ENCODE measurements around the gene CHI3L1.
A peak's percentile ranks its signal among the peaks of the same experiment; 100 is the strongest.

The CHI3L1 gene

GRCh38 chr1:203179667-203180005 lies 6.9 kb downstream of the CHI3L1 start:
- DNase-seq = no peak

DNA sequence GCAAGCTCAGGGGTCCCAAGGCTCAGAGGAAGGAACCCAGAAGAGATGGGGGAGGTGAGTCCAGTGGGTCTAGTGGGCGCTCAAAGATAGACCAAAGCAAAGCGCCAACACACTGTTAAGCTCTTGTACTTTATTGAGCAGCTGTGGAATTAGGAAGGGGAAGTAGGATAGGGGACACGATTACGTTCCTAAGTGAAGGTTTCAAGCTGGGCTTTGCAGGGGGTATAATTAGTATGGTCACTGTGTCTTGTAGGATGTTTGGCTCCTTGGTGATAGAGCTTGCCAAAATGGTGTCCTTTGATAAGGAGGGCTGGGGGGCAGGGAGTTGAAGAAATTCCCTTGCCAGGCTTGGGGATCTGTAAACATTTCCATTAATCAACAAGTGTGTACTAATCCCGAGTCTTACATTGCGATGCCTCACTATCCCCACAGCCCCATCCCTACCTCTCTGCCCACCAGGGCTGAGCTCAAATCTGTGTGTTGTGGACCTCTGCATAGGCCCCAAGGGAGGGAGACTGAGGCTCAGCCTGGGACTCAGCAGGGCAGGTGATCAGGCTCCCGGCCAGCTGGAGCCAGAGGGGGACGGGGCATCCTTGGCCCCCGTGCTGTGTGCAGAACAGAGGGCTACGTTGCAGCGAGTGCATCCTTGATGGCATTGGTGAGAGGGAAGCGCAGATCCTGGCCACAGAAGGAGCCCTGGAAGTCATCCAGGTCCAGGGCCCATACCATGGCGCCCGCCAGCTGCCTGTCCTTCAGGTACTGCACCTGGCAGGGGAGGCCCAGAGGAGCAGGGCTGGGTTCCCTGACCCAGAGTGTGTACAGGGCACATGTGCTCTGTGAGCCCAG lies 7.5 kb downstream of the CHI3L1 start:
- peak in 1 of 2 experiments; percentile 6 for DNase-seq

- DNase-seq = no peak
Measured at GRCh38 chr1:203178083-203178482, 8.4 kb downstream of the CHI3L1 start.

GRCh38 chr1:203177470-203178039 lies 8.9 kb downstream of the CHI3L1 start:
- DNase-seq = no peak

DNA sequence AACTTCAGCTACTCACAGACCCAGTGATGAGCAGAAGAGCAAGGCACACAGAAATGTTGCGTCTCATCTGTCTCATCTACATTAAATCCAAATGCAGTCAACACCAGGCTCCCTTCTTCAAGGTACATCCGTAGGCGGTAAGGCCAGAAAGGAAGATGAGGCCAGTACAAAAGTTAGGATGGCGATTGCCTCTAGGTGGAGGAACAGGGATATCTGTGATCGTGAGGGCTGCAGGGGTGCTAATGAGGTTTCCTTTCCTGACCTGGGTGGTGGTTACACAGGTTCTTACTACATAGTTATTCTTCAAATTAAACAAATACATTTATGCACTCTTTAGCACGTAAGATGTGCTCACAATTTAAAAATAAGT lies 9.5 kb downstream of the CHI3L1 start:
- no peak for DNase-seq

DNA sequence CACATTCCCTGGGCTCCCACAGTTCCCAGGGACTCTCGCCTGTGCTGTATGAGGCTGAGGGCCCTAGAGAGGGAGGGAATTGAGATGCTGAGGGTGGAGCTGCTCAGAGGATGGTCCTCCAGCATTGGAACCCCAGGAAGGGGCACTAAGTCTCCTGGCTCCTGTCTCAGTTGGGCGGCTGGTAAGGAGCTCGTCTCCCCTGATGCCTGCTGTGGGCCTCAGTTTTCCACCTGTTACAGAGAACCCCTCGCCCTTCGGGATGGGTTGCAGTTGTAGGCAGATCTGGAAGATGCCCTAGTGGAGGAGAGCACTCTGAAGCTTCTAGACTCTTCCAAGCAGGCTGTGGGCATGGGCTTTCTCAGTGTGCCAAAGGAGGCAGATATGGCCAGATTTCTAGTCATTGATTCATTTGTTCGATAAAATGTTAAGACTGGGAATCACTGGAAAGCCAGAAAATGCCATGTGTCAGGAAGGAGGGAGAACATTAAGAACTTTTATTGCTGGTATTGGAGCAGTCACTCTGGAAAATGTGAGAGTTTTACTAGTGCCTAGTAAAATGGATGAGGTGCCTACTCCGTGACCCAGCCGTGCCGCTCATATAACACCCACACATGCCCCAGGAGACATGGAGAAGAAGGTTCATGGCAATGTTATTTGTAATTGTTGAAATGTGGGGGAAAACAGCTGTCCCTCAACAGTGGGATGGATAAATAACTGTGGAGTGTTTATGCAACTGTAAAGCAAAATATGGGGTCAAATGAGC lies 10.1 kb downstream of the CHI3L1 start:
- DNase-seq = no peak

- peak; percentile 39 to 43 for DNase-seq
Measured at GRCh38 chr1:203175827-203176241, 10.7 kb downstream of the CHI3L1 start.

GRCh38 chr1:203175237-203175826 lies 11.2 kb downstream of the CHI3L1 start, which contains the start of gene MYBPH:
MYBPH (minus strand) TSS chr1:203175826; CDS start chr1:203175755, 71 bp downstream.
- DNase-seq = no peak

- DNase-seq = no peak
Measured at GRCh38 chr1:203174324-203174985, 12.0 kb downstream of the CHI3L1 start.

DNA sequence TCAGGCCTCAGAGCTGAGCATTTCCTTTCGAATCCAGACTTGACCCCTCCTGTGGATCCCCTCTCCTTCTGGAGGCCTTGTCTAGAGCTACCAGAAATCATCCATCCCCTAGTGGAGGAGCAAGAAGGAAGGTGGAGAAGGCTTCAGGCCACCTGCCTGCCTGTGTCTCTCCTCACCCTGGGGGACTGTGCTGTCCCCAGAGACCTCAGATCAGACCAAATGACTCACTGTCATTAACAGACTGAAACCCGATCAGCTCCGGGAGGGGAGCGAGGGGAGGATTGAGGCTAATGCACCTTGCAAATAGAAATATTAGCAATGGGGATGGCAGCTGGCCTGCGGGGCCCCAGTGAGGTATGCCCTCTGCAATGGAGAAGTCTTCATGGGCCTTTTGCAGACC lies 12.9 kb downstream of the CHI3L1 start:
- no peak for DNase-seq

DNA sequence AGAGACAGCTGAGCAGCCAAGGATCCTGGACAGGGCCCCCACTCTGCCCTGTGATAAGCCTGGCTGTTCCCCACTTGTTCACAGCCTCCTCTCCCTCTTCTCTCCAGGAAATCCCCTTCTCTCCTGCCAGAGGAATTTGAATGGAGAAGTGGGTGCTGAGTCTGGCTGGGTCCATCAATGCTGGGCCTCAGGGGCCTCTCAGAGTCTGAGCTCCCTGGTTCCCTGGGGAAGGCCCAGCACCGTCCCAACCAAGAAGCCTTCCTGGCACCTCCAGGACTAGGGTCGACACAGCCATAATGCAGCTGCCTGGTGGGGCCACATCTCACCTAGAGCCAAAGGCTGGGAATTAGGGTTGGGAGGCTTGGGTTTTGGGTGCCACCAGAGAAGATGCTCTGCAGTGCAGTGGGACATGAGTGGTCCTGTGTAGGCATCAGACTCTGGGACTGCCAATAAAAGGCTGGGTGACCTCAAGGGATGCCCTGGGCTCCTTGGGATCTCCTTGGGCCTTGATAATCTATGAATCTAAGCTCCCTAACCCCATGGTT lies 13.4 kb downstream of the CHI3L1 start:
- no peak for DNase-seq

DNA sequence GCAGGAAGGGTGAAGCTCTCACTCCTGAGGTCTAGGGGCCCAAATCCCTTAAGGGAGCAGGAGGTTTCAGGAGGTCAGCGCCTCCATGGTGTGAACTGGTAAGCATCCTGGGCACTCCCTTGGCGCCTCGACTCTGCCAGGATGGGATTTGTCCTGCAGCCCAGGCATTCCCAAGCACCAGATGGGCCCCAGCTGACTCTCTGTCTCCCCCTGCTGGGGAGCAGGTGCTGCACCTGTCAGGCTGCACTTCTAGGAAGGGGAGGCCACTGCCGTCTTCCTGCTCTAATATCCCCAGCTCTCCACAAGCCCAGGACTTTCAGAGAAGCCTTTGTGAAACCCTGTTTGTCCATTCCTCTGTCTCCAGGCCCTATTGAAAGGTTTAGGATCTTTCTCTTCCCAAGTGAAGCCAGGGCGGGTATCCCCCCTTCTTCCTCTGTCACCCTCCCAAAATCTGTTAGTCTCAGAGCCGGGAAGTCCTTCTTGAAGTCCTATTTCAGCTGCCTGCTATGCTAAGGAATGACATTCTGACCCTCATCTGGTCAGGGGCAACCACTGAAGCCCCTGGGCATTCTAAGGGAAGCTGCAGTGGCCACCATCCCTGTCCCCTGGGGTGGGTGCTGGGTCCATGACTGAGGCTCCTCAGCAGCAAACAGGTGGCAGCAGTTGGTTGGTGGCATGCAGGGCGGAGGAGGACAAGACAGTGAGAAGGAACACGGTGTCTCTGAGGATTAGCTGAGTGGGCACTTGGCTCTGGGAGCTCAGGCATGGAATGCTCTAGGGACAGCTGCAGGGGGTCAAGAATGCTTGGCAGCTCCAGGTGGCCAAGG lies 14.1 kb downstream of the CHI3L1 start:
- peak; percentile 38 to 40 for DNase-seq

DNA sequence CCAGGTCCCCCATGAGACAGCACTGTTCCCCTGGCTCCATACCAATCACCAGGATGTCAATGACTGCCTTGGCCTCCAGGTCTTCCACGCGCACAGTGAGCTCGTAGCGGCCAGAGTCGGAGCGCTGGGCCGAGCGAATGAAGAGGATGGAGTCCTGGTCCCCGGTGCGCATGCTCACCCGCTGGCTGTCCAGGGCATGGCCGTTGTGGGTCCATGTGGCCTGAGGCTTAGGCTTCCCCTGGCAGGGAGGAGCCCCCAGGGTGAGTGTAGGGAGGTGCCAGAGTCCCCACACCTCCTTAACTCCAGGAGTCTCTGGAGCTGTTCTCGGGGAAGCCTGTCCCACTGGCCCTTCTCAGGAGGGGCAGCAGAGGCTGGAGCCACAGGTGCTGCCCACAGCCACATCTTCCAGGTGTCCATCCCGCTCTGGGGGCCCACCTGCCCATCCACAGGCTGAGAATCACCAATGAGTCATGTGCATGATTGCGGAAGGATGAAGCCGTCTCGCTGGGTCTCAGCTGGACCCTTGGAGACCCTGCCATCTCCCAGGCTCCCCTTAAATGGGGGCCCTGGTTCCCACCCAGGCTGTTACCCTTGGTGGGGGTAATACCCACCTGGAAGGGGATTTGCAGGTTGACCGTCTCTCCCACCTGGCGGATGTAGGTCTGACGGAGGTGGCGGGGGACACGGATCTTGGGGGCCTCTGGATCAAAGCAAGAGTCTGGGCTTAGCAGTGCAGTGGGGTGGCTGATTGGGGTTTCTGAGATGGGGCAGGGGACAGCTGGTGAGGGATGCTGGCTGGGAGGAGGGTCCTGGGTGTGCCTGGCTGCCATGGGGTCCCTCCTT lies 14.9 kb downstream of the CHI3L1 start:
- no peak for DNase-seq

- DNase-seq = no peak
Measured at GRCh38 chr1:203170625-203171330, 15.7 kb downstream of the CHI3L1 start.

- no peak for DNase-seq
Measured at GRCh38 chr1:203169770-203170520, 16.6 kb downstream of the CHI3L1 start.

DNA sequence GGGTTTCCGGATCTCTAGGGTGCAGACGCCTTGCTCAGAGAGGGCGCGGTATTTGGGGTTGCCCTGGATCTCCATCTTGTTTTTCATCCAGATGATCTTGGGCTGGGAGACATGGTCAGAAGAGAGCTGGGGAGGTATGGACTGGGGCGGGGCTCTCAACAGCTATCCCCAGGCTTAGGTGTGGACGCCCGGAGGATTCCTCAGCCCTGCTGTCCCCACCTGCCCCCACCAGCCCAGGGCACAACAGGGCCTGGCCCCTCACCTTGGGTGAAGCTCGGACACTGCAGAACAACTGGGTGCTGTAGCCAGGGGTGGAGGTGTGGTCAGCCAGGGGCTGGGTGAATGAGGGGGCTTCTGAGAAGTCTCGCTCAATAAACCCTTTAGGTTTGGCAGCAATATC lies 17.5 kb downstream of the CHI3L1 start:
- no peak for DNase-seq

- DNase-seq = no peak
Measured at GRCh38 chr1:203168256-203168786, 18.2 kb downstream of the CHI3L1 start.

DNA sequence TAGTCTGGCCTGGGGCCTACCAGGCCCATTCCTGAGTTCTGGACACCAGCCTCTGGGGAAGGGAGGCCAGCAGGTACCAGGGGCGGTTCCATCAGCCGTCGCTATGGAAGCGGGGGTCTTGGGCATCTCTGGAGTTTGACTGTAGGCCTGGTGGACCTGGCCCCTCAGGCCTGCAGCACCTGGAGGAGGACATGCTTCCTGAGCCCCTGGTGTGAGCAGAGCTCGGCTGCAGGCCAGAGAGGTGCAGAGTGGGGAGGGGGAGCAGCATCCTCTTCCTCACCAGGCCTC lies 18.6 kb downstream of the CHI3L1 start:
- no peak for DNase-seq
